Pulmonary artery endothelial cell (primary cell): ENCODE data around the gene KNG1. TPM values are rescaled to one million over a fixed set of nuclear protein-coding genes. Genes with fewer than 3 reads are reported as not detected.

Experiments used
- DNase-seq: peaks from one replicate; pipeline ENCODE4 v3.0.0-alpha.2; 2011; ENCODE audit warnings: low read depth, low spot score
- total RNA-seq: library from RNA; depleted of rRNA; stranded (reverse); fragments of >200 nt; gene quantifications from 2 replicates; pipeline ENCODE4 v1.2.3, GENCODE V29; 2014

The KNG1 gene
- total RNA-seq, 1 donor from 2014 or later = not detected

GRCh38 chr3:186772701-186773417 lies 55.7 kb downstream of the KNG1 start:
- DNase-seq = no peak

DNA sequence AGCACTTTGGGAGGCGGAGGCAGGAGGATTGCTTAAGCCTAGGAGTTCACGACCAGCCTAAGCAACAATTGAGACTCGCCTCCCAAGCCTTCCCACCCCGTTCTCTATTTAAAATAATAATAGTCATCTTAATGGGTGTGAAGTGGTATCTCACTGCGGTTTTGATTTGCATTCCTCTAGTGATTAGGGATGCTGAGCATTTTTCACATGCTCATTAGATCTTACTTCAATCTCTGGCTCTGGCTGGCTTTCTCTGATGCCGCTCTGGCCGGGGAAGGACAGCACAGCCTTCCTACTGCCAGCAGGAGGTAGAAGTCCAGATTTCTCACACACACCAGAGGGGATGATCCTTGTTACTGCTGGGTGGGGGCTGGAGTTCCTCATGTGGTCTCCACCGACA lies 58.8 kb downstream of the KNG1 start:
- no peak for DNase-seq

DNA sequence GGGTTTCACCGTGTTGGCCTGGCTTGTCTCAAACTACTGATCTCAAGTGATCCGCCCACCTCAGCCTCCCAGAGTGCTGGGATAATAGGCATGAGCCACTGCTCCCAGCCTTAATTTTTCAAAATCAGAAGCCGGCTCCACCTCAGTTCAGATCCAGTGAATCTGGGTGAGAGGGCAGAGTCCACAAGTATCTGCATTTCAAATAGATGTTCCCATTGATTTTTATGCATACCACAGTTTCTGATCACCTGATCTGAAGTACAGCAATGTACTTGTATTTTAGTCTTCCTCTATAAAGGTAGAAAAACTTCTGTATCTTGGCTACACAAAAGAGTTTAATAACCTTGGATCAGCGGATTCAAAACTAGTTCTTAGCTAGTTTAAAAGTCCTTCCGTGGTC lies 62.0 kb downstream of the KNG1 start:
- no peak for DNase-seq

DNA sequence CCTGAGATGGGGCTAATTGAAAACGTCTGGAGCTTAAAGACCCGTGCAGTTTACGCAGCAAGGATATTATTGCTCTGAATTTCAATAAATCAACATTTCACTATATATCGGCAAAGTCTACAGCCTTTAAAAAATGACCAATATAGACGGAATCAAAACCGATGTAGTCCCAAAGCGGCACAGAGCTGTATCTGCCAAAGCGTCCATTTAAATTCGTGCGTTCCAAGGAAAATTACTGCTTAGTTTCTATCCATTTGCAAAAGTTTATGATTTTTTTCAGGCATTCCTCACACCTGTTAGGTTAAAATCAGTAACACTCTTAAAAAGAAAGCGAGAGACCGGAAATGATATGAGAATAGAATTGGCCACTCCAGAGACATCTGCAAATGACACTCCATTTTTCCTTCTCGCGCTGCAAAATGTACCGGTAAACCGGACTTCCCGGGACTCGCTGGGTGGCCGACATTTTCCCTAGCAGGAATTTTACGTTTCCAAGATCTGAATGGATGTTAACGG lies 65.4 kb downstream of the KNG1 start:
- no peak for DNase-seq

DNA sequence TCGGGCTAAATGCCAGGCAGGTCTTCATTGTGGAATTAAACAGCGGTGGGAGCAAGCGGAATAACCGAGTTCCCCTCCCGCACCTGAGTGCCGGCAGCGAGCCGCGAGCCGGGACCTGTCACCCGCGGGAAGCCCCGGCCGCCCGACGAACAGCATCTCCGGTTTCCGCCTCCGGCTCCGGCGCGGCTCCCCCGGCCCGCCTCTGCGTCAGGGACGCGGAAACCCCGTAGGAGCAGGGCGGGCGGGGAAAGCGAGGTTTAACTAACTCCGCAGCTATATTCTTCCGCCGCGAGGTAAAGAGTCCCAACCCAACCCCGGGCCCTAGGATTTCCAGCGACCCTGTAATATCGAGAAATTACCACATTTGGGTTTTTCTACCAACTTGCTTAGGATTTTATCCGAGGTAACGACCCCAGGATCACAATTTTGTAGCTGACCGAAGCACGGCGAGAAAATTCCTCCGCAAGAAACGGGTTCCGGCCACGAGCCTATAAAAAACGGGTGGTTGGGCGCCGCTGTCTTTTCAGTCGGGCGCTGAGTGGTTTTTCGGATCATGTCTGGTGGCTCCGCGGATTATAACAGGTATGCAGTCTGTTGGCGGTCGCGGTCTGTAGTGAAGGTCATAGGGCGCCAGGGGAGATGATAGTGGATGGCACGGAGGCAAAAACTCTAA lies 66.0 kb downstream of the KNG1 start, which contains the start of gene EIF4A2:
Gene EIF4A2, plus strand, starts transcription at position 520 of the 673 bp plus-strand sequence. Its CDS starts 34 bp downstream, at position 554.
- DNase-seq = peak; percentile 60

DNA sequence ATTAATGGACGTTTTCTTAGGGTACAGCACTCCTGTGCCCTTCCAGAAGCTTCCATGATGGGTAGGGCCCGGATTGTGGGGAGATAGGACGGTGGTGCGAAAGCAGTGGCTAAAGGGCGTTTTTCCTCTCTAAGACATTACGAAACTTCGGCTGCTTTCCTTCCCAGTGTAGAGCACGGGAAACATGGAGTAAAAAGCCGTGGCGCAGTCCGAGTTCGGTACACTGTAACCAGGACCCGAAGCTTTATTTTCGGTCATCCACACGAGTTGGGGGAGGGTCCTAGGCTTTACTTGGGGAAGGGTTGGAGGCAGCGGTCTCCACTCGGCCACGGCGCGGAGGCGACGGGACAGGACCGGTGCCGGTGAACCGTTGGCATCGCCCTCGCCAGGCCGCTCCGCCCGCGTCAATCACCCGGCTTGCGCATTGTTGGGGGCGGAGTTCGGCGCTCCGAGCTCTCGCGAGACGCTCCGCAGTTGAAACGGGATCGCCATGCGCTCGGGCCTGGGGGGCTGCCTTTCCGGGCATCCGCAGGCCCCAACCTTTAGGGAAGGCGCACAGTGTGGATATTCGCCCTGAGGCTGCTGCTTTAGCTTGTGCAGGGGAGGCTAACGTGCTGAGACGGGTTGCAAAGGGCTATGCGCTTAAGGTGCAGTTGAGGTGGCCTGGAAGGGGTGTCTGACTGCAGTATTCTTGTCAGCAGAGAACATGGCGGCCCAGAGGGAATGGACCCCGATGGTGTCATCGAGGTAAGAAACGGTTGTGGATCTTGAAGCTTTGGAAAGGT lies 66.8 kb downstream of the KNG1 start:
- DNase-seq = no peak

DNA sequence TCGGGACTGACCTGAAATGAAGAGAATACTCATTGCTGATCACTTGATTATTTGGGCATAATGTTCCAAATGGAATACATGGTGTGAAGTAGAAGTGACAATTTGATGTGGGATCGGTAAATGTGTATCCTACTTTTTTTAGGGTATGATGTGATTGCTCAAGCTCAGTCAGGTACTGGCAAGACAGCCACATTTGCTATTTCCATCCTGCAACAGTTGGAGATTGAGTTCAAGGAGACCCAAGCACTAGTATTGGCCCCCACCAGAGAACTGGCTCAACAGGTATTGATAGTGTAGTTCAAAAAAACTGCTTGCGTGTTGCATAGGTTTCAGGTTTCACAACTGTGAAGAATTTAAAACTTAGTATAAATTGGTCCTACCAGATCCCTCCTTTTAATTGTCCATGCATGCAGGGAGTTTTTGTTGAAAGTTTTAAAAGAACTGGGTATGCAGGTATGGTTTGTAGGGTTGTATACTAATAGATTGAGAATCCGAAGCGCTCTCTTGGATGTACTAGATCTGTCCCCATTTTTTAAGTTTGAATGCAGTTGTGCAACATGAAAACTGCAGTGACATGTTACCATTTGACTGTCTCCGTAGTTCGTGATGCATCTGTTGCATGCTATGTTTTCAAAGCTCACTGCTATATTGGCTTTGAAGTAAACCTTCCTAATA lies 67.8 kb downstream of the KNG1 start:
- no peak for DNase-seq

GRCh38 chr3:186785495-186786018 lies 68.4 kb downstream of the KNG1 start:
- no peak for DNase-seq

- no peak for DNase-seq
These were observed 69.8 kb downstream of the KNG1 start for GRCh38 chr3:186786922-186787321.

- DNase-seq = no peak
These were observed 70.7 kb downstream of the KNG1 start for GRCh38 chr3:186787642-186788481.

DNA sequence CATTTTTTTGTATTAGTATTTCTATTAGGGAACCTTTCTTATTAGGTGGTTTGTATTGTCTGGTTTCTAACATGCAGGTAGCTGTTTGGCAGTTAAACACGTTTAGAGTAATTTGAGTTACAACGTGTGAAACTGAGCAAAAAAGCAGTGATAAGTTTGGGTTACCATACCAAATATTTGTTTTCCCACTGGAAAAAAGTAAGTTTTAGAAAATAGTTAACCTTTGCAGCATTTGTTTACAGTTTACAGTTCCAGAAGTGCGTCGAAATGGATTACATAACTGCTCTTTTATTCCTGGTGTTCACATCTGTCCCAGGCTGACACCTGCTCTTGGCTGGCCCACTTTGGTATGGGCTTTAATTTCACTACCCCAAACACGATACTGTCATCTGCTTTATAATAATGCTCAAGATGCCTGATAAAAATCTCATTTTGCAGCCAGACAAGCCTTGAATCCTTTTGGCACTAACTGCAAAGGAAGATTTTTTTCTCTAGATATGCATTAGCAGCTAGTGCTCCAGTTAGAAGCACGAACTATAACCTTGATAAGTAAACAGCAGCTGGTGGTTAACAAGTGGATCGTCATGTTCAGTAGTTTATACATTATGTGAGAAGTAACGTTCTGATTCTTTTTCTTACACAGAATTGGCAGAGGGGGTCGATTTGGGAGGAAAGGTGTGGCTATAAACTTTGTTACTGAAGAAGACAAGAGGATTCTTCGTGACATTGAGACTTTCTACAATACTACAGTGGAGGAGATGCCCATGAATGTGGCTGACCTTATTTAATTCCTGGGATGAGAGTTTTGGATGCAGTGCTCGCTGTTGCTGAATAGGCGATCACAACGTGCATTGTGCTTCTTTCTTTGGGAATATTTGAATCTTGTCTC lies 71.6 kb downstream of the KNG1 start:
- DNase-seq = no peak

GRCh38 chr3:186789554-186790260 lies 72.5 kb downstream of the KNG1 start:
- no peak for DNase-seq

GRCh38 chr3:186790261-186790981 lies 73.3 kb downstream of the KNG1 start:
- no peak for DNase-seq

Other genes with a start within 250 kb of the KNG1 start
- gene CRYGS, start 173.0 kb upstream of the KNG1 start, total RNA-seq = 1.1 and 1.4 TPM in 2 replicates
- 22.8 and 35.9 TPM in 2 replicates for gene TBCCD1, start 150.0 kb upstream of the KNG1 start, total RNA-seq
- gene DNAJB11, start 146.6 kb upstream of the KNG1 start, total RNA-seq = 56.9 and 96.3 TPM in 2 replicates
- not detected in 2 replicates for gene AHSG, start 104.3 kb upstream of the KNG1 start, total RNA-seq
- gene FETUB, start 77.0 kb upstream of the KNG1 start, total RNA-seq = not detected in 2 replicates
- not detected in 2 replicates for gene HRG, start 51.3 kb upstream of the KNG1 start, total RNA-seq
- gene EIF4A2, start 66.2 kb downstream of the KNG1 start, total RNA-seq = 470 and 740 TPM in 2 replicates
- gene RFC4, start 89.1 kb downstream of the KNG1 start, total RNA-seq = 26.0 and 36.9 TPM in 2 replicates
- not detected in 2 replicates for gene ADIPOQ, start 125.4 kb downstream of the KNG1 start, total RNA-seq
- gene ST6GAL1, start 213.2 kb downstream of the KNG1 start, total RNA-seq = 59.5 and 138 TPM in 2 replicates